Stimulated activated CD8-positive, alpha-beta memory T cell treated with anti-CD3 and anti-CD28 coated beads, Interleukin-12 subunit alpha, Interleukin-12 subunit beta, amount 100 ng/mL, for 1 hour (primary cell): ENCODE measurements around the gene PC.

Source experiments
- DNase-seq: peaks from one replicate; pipeline ENCODE4 v3.0.0-alpha.2; 2020; ENCODE audit warnings: low read depth

The PC gene

DNA sequence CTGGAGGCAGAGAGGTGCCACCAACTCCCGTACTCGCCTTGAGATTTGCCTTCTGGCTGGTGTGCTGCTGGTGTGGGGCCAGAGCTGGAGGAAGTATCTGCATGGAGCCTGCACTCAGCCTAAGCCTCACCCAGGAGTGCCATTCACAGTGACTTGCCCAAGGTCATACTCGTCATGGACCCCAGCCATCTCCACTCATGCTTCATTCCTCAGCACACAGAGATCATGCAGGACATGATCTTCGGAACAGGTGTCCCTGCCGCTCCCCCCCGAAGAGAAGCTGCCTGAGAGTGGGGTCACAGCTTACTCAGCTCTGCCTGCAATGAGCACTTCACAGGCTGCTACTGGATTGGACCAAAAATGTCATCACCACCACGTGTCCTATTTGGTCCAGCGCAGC, 49.0 kb downstream of the PC start:
- no peak for DNase-seq

DNA sequence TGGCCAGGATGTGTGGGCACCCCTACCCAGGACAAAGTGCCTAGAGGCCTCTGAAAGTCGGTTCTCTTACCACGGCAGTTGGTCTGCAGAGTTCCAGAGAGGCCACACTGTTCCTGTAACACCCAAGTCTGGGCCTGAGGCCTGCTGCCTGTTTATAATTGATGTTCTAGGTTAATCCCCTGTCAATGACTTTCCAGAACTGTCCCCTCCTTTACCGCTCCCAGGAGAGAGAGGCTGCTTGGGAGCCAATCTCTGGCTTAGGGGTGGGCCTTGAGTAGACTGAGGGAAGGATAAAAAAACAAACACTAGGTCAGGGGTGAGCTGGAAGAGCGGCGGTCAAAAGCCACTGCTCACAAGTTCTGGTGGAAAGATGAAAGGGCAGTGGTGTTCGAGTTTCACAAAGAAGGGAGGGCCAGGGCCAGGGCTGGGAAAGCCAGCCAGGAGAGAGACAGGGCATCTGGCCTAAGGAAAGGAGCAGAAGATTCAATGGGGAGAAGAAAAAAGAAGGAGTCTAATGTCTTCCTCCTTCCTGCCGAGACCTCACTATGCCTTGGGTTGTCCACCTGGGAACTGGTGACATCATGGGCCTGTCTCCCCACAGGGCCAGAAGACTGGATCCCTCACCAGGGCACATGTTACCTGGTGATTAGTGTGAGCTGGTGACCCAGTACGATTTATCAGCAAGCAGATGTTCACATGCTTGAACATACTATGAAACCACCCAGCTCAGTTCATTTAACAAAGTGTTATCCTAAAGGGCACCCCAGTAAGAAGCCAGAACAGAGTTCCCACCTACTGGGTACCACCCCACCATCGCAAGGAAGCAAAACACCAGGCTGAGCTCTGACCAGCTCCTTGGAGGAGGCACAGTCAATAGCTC, 50.2 kb downstream of the PC start:
- no peak for DNase-seq

DNA sequence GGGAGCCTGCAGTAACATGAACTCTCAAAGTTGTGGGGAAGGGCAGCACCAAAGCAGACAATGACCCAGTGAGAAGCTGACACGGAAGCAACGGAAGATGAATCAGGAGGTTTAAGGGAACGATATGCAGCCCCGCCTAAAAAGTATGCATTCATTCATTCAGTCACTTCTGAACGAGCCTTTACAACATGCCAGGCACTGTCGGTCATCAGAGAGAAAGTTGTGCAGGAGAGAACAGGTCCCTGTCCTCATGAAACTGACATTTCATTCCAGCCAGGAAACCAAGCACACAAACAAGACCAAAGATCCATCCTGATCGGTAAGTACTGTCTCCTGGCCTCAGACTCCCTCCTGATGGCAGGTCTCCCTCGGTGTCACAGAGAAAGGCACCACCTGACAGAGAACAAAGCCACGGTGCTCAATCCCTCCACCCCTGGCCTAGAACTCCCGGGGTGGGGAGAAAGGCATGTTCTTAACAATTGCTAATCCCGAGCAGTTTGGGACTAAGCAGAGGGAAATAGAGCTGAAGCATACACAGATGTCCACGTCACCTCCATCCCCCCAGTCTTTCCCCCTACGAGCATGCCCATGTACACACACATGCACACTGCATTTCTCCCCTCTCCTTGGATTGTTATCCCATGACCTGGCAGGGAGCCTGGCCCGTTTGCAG, 52.0 kb downstream of the PC start:
- DNase-seq: no peak

DNA sequence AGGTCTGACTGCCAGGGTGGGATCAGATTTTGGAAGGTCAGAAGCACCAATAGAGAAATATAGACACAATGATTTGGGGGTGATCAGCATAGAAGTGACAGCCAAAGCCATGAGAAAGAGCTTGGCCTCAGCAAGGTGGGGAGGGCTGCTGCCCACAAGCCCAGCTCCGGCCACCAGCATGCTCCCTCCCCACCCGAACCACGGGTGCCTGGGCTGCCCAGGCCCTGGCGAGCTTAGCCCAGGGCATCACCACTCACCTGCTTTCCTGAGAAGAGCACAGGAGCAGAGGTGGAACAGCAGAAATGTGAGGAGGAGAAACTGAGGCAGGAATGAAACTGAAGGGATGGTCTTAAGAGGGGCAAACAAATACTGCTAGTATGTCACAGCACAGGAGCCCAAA, 52.6 kb downstream of the PC start:
- DNase-seq: no peak

DNA sequence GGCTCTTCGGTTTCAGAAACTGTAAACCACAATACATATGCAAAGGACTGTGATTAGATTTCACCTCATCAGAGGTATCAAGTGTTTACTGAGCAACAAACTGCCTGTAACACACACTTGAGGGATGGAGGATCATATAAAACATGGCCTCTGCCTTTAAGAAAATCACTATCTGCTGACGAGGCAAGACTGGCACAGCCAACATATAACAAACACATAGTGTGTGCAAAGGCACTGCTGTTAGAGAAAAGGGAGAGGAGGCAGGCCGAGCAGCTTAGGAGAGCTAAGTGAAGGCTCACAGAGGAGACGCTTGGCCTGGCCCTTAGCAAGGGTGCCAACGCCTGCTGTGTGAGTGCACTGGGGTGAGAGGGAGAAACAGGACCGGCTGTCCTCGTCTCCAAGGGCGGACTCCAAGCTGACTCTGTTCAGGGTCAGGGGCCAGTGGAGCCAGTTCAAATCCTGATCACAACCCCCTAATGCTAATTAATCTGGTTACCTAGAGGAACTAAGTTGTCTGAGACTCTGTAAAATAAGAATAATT, 53.1 kb downstream of the PC start:
- no peak for DNase-seq

DNA sequence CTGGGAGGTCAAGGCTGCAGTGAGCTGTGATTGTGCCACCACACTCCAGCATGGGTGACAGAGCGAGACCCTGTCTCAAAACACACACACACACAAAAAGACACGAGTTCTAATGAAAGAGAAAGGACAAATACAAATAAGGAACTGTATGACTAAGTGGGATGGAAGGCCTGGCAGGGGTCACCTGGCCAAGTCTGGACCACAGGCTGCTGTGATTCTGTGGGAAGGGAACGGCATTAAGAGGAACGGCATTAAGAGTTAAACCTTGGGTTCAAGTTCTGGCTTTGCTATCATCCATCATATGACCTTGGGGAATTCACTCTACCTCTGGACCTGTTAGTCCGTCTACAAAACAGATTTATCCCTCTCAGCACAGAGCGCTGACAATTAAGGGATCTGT, 53.6 kb downstream of the PC start:
- no peak for DNase-seq

DNA sequence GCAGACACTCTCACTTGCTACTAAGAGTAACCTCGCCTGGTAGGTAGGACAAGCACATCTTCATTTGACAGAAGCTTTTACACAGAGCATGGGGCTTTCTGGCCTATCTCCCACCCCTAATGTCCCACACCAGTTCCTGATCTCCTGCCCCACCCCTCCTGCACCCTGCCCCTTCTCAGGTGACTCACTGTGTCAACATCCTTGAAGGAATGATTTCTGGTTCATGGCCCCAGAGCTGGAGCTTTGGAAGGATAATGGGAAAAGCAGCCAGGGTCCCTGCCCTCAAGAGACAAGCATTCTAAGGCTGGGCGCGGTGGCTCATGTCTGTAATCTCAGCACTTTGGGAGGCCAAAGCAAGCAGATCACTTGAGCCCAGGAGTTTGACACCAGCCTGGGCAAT, 54.1 kb downstream of the PC start:
- DNase-seq: no peak

DNA sequence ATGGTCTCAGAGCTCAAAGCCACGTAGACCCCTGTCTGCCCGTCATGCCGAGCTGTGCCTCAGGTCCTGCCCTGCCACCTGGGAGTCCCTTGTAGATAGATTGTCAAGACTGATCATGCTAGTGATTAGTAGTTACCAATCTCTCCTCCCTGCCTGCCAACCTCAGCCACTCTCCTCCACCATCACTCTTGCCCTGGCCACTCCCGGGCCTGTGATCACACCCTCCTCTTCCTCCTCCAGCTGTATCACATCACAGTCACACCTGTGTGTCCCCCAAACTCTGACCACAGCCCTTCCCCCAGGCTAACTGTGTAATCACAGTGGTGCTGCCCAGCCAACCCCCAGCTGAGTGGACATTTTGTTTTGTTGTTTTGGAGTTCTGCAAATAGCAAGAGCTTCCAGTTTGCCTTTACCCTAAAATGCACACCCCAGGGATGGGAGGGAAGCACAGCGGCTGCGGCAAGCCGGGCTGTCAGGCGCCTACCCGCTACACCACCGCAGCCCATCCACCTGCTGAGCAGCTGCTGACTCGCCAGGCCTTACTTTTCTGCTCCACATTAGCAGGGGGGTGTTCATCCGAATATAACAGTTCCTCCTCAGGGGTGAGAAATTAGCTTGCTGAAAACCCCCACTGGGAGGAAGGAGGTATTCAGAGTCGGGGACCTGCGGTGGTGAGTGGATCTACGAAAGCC, 55.6 kb downstream of the PC start:
- no peak for DNase-seq

DNA sequence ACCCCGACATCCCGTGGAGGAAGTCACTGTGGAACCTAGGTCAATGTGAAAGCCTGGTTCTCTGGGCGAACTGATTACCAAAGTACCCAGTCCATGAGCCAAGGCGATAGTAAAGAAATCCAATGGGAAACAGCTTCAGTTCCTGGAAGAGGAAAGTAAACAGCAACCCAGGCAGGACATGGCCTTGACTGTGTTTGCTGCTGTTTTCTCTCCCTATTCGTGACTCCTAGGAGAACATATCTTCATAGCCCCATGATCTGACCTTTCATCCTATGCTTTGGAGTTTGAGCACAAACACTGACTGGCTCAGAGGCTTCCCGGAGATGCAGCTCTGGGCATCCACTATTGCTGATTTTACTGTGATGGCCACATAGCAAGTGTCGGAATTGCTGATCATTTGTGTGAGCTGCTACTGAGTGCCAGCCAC, 56.2 kb downstream of the PC start:
- DNase-seq: no peak

DNA sequence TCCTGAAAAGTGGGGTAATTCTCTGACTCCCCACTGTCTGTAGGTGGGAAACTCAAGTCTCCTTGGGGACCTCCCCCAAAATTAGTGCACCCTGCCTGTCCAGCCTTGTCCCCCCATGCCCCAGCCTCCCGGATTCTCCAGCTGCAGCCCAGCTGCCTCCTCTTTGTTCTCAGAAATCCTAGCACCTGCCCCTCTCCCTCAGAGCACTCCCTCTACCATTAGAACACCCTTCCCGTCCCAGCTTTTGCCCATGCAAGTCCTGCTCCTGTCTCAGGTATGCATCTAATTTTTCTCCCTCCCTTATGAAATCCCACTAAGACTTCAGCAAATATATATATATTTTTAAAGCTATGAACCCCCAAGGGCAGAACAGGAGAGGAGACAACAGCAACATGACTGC, 64.0 kb downstream of the PC start:
- no peak for DNase-seq

DNA sequence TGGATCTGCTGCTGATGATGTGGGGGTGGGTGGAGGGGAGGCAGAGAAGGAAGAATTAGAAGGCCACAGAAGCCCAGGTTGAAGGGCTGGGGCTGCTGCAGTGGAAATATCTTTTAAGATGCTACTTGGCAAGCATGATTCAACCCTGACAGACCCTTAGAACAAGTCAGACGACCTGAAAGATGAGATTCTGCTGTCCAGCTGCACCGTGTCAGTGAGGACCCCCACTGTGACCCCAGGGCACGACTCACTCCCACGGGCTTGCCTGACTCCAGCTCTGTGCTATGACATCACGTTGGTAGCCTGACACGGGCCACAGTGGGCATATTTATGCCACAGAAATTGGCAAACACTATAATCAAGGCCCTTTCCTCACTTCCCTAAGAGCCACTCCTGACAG, 65.3 kb downstream of the PC start:
- no peak for DNase-seq

DNA sequence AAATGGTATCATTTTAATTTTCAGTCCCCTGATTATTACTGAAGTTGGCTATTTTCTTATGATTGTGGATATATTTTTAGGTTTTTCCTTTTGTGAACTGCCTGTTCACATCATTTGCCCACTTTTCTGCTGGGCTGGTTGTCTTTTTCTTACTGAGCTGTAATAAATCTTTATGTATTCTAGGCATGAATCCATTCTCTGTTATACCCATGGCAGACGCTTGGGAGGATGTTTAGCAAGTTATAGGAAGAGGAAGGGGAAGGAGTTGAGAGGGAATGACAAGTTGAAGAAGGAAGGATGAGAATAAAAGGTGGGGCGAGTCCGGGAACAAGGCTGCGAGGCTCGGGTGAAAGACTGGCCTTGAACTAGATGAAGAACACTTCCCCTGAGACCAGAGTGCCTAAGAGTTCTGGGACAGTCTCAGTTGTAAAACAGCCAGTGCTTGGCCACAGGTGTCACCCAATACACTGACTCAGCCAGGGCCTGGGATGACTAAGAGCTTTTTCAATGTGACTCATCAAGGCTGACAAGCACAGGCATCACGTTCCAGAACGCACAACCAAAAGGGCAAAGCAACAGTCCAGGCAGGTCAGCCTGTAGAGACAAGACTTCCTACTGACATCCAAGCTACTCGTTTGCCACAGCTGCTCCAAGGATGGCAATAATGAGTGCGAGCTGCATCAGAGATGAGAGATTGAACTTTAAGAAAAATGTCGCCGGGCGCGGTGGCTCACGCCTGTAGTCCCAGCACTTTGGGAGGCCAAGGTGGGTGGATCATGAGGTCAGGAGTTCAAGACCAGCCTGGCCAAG, 66.1 kb downstream of the PC start:
- DNase-seq: no peak

DNA sequence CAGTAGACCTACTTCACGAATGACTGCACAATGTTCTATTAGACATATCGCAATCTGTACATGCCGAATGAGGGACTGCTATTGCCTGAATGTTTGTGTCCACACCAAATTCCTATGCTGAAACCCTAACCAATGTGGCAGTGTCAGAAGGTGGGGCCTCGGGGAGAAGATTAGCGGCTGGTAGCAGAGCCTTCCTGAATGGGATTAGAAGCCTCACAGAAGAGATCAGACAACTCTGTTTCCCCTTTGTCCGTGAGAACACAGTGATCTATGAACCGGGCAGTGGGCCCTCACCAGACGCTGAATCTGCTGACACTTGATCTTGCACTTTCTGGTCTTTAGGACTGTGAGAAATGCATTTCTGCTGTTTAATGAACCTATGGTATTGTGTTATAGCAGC, 68.2 kb downstream of the PC start:
- DNase-seq: no peak

DNA sequence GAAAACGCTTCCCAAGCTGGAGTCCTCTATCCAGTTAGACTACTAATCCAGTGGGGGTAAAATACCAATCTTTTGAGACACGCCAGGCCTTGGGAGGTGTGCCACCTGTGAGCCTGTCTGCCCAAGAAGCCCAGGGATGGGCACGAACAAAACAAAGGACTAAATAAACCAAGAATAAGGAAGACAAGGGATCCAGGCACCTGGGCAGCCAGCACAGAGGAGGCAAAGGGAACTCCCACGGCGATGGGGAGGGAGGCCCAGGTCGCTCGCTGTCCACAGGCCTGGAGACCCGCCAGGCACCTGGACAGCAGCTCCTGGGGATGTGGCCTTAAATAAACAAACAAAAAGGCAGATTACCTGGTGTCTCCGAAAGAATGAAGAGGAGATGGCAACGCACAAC, 69.9 kb downstream of the PC start:
- no peak for DNase-seq

DNA sequence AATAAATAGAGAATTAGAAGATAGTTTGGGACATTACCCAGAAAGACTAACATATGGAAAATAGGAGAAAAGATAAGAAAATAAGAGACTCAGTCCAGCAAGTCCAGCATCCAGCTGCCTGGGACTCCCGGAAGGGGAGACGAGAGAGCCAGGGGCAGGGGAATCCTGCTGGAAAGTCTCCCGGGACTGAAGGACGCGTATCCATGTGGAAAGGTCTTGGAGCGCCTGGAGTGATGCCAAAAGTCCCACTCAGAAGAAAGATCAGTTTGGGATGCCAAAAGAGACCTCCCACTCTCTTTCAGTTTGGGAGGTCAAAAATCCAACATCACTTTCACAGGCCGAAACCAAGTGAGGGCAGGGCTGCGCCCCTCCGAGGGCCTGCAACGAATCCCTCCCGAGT, 70.7 kb downstream of the PC start:
- no peak for DNase-seq

DNA sequence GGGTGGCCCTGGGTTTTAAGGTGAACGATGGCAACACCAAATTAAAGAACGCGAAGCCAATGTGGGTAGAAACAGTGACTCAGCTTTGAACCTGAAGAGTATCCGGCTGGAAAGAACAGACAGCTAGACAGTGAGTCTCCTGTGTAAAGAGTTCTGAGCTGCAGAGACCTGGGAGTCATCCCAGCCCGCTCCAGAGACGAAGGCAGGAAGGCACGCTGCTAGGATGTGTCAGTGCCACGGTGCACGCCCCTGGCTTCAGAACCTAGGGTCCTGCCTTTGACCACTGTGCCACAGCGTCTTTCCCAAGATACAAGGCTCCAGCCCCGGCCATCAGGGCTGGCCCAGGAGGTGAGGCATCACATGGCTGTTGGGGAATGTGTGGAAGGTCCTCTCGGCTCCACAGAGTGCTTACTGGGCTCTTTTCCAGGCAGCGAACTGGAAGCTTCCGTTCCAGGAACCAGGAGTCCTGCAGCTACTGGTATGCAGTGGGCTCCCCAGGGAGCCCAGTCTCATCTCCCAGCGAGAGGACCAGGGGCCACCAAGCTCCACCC, 71.4 kb downstream of the PC start:
- DNase-seq: no peak

DNA sequence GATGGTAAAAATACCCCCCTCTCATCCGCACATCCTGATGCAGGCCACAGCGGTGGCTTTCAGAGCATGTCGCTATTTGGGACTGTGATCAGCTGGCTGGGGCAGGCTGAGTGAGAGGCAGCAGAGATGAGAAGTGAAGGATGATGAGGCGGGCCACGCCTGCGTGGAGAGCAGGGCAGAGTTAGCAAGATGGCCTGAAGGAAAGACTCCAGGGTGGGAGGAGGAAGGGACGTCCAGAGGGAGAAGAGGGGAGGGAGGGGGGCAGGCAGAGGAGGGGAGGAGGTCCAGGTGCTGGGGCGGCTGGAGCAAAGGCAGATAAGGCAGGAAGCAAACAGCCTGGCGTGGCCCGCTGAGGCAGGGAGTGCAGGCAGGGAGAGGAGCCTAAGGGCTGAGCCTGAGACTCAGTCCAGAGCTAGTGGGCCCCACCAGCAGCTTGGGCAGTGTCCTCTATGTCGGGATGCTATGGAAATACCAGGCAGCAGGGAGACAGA, 72.2 kb downstream of the PC start:
- no peak for DNase-seq

DNA sequence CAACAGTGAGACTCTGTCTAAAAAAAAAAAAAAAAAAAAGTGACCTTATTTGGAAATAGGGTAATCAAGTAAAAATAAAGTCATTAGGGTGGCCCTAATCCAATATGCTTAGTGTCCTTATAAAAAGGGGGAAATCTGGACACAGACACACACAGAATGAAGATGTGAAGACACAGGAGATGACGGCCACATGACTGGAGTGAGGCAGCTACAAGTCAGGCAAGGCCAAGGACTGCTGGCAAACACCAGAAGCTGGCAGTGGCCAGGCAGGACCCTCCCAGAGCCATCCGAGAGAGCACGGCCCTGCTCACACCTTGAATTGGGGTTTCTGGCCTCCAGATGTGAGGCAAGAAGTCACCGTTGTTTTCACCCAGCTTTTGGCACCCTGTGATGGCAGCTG, 72.7 kb downstream of the PC start:
- no peak for DNase-seq

DNA sequence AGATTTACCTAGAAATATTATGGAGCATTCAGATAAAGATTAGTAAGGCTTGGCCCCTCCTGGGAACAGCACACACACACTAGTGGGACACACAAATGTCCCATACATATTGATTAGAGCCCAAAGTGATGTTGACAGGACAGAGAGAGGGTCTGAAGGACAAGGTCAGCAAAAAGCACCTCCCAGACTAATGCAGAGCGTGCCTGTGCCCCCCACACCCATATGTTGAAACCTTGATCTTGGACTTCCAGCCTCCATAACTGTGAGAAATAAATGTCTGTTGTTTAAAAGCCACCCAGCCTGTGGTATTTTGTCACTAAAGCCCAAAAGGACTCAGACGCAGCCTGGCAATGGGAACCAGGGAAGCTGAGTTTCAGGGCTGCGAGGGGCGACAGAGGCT, 73.7 kb downstream of the PC start:
- DNase-seq: no peak

DNA sequence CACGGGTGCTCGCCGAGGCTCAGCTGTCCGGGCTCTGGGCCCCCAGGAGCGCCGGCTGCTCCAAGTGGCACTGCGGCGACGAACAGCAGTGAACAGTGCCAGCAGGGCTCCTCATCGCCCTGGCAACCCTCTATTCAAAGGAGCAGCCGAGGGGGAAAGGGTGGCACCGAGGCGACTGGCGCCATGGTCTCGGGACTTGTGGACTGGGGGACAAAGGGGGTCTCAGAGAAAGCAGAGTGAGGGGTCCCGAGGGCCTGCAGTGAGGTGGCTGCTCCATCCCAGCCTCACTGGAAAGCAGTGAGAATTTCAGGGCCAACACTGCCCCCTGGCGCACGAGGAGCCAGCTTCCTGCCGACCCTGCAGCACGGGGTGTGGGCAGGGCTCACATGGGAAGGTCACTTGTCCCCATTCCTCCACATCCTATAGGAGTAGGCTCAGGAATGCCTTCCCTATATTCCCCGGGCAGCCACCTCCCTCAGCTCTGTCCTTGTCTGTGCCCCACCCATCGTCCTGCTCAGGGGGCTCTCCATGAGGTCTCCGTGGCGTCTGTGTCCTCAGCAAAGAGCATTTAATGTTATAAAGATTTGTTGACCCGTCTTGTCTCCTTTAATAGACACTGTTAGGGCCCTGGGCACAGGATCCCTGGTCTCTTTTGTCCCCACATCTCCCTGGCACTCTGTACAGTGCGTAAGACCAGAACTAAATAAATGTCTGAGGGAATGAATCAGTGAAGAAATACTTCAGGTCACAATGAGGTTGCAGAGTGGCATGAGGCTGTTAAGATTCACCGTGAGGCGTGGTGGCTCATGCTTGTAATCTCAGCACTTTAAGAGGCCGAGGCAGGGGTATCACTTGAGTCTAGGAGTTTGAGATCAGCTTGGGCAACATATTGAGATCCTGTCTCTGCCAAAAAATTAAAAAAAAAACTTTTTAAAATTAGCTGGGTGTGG, 74.9 kb downstream of the PC start:
- DNase-seq: peak; percentile 50
